SK-N-MC (cell line): Measurements from ENCODE around the gene CCDC152.

Experiments
- EZH2 ChIP-seq: fragments of 200-600 bp; sonication (generic); IDR thresholded peaks from one replicate; pipeline ENCODE4 v1.6.1; 2017; ENCODE audit warnings: antibody characterized with exemption
- FOXP2 ChIP-seq: optimal IDR thresholded peaks from 2 replicates; pipeline ENCODE3; 2011; ENCODE audit warnings: mild to moderate bottlenecking, moderate library complexity; ENCODE audit not compliant: insufficient read depth; ENCODE audit errors: extremely low read length, control extremely low read depth
- POLR2AphosphoS5 ChIP-seq: IDR thresholded peaks from 2 replicates; pipeline ENCODE4 v1.6.1; 2012; ENCODE audit warnings: mild to moderate bottlenecking, low read depth, low read length, borderline replicate concordance

GRCh38 chr5:42787073-42787472, 30.5 kb downstream of the CCDC152 start:
- TF ChIP-seq POLR2AphosphoS5 (no peak), EZH2 (no peak), FOXP2 (no peak)
